HG03439 (cell line): ENCODE measurements around the gene YIF1B.
"Not testable (repeated sequence)": the region's sequence is repeated elsewhere in the genome, so short reads cannot be mapped to it uniquely, and the experiment has no call there.

Experiments used
- ATAC-seq: cut with Tn5 transposase; IDR thresholded peaks from one replicate; pipeline ENCODE4 v1.9.1; 2021; ENCODE audit warnings: mild to moderate bottlenecking, moderate library complexity; ENCODE audit not compliant: unreplicated experiment

The YIF1B gene

GRCh38 chr19:38315657-38316476 is at the start of gene YIF1B:
YIF1B (minus strand) TSS chr19:38315947; CDS start chr19:38315917, 30 bp downstream.
- ATAC-seq = peak; percentile 86

- not testable (repeated sequence) for ATAC-seq
Measured at GRCh38 chr19:38362946-38363688, 47.4 kb upstream of the YIF1B start.

GRCh38 chr19:38362076-38362945 is 46.6 kb upstream of the YIF1B start:
- peak; percentile 45 for ATAC-seq

- ATAC-seq = peak; percentile 52
Measured at GRCh38 chr19:38361633-38362075, 45.9 kb upstream of the YIF1B start.

- ATAC-seq = no peak
Measured at GRCh38 chr19:38360839-38361631, 45.3 kb upstream of the YIF1B start.

GRCh38 chr19:38360351-38360750 is 44.6 kb upstream of the YIF1B start:
- ATAC-seq = no peak

GRCh38 chr19:38359242-38360021 is 43.7 kb upstream of the YIF1B start:
- no peak for ATAC-seq

GRCh38 chr19:38358071-38358470 is 42.3 kb upstream of the YIF1B start:
- no peak for ATAC-seq

GRCh38 chr19:38355728-38356725 is 40.3 kb upstream of the YIF1B start:
- no peak for ATAC-seq

- ATAC-seq = no peak
Measured at GRCh38 chr19:38352611-38353010, 36.9 kb upstream of the YIF1B start.

GRCh38 chr19:38351865-38352395 is 36.2 kb upstream of the YIF1B start:
- ATAC-seq = no peak

- ATAC-seq = no peak
Measured at GRCh38 chr19:38350883-38351282, 35.1 kb upstream of the YIF1B start.

GRCh38 chr19:38346837-38347236 is 31.1 kb upstream of the YIF1B start:
- no peak for ATAC-seq

- ATAC-seq = no peak
Measured at GRCh38 chr19:38340927-38341326, 25.2 kb upstream of the YIF1B start.

GRCh38 chr19:38339011-38339410 is 23.3 kb upstream of the YIF1B start:
- ATAC-seq = not testable (repeated sequence)

GRCh38 chr19:38337360-38337653 is 21.6 kb upstream of the YIF1B start:
- ATAC-seq = no peak

GRCh38 chr19:38336638-38337359 is 21.1 kb upstream of the YIF1B start:
- ATAC-seq = peak; percentile 44
